ENCODE measurements around the gene CUBN. TPM values are rescaled to one million over a fixed set of nuclear protein-coding genes. Genes with fewer than 3 reads are reported as not detected.

Gene CUBN
- total and polyA plus RNA-seq, 9 of the 15 experiments (the other 6 are each of a cell fraction or from before 2014, with no cell fraction given): 0.04 to 0.33 (median 0.09) TPM

DNA sequence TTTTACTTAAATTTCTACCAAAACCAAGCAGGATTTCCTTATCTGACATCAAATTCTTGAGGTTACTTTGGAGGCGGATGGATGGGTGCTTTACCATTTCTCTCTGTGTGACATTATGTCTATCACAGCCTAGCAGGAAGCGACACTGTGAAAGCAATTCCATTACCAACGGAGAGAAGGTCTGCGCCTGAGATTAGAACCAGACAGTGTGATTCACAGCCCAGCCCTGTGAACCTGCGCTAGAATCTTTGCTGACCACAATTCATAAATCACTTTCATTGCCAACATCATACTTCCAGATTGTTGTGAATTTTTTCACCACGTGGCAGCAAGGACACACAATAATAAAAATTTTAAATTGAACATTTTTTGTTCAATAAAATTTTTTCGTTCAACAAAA is 126.5 kb downstream of the CUBN start (continued):
- TF ChIP-seq MEF2A (IDR thresholded peaks at IDR 0.05; ENCODE audit: control insufficient read depth, low read depth, low read length) (peak; percentile 25; the same call in 1 of the 2 replicates), ETV1 (tag; conservative IDR thresholded peaks at IDR 0.05; ENCODE audit: low read depth) (peak; percentile 95), PCBP1 (IDR thresholded peaks at IDR 0.05; ENCODE audit: low read depth, low read length, poor library complexity, severe bottlenecking) (no peak), PTRF (tag; IDR thresholded peaks at IDR 0.05) (no peak), ZNF12 (CRISPR knock-in tag; IDR thresholded peaks at IDR 0.05) (no peak), HDAC2 (IDR thresholded peaks at IDR 0.05) (peak; percentile 99), ZNF224 (CRISPR knock-in tag; IDR thresholded peaks at IDR 0.05) (no peak), SAFB (IDR thresholded peaks at IDR 0.05; ENCODE audit: borderline replicate concordance, low read depth, low read length) (no peak), RBM34 (IDR thresholded peaks at IDR 0.05; ENCODE audit: borderline replicate concordance, insufficient read depth, low read length) (no peak), RFX1 (IDR thresholded peaks at IDR 0.05) (no peak), SMAD4 (CRISPR knock-in tag; conservative IDR thresholded peaks at IDR 0.05) (peak; percentile 96), ZNF174 (CRISPR knock-in tag; IDR thresholded peaks at IDR 0.05) (no peak), PHF8 (IDR thresholded peaks at IDR 0.05; ENCODE audit: borderline replicate concordance, low read length) (no peak), ZNF57 (CRISPR knock-in tag; IDR thresholded peaks at IDR 0.05) (no peak), CREM (IDR thresholded peaks at IDR 0.05; ENCODE audit: low read depth) (peak; percentile 82), ZNF175 (CRISPR knock-in tag; IDR thresholded peaks at IDR 0.05; ENCODE audit: low read depth) (no peak), HDAC1 (IDR thresholded peaks at IDR 0.05) (peak; percentile 82 to 99; a peak in 3 of 4 replicates), JUND (IDR thresholded peaks at IDR 0.05; ENCODE audit: borderline replicate concordance, low read depth, low read length) (peak; percentile 88), JUND (tag; IDR thresholded peaks at IDR 0.05; ENCODE audit: borderline replicate concordance, low read depth, low read length) (peak; percentile 85; the same call in 1 of the 3 replicates), KAT7 (CRISPR knock-in tag; IDR thresholded peaks at IDR 0.05; ENCODE audit: borderline replicate concordance) (no peak), ZBED1 (IDR thresholded peaks at IDR 0.05) (peak; percentile 90; the same call in 1 of the 2 replicates), PHF20 (IDR thresholded peaks at IDR 0.05; ENCODE audit: partially characterized antibody) (no peak), MEF2D (tag; conservative IDR thresholded peaks at IDR 0.05; ENCODE audit: low read depth) (no peak)
- TF ChIP-seq, protein P1, sequence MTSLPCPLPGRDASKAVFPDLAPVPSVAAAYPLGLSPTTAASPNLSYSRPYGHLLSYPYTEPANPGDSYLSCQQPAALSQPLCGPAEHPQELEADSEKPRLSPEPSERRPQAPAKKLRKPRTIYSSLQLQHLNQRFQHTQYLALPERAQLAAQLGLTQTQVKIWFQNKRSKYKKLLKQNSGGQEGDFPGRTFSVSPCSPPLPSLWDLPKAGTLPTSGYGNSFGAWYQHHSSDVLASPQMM (CRISPR knock-in tag; IDR thresholded peaks at IDR 0.05): no peak
- TF ChIP-seq, protein P2, sequence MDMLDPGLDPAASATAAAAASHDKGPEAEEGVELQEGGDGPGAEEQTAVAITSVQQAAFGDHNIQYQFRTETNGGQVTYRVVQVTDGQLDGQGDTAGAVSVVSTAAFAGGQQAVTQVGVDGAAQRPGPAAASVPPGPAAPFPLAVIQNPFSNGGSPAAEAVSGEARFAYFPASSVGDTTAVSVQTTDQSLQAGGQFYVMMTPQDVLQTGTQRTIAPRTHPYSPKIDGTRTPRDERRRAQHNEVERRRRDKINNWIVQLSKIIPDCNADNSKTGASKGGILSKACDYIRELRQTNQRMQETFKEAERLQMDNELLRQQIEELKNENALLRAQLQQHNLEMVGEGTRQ (CRISPR knock-in tag; IDR thresholded peaks at IDR 0.05): no peak
- TF ChIP-seq, protein P3, sequence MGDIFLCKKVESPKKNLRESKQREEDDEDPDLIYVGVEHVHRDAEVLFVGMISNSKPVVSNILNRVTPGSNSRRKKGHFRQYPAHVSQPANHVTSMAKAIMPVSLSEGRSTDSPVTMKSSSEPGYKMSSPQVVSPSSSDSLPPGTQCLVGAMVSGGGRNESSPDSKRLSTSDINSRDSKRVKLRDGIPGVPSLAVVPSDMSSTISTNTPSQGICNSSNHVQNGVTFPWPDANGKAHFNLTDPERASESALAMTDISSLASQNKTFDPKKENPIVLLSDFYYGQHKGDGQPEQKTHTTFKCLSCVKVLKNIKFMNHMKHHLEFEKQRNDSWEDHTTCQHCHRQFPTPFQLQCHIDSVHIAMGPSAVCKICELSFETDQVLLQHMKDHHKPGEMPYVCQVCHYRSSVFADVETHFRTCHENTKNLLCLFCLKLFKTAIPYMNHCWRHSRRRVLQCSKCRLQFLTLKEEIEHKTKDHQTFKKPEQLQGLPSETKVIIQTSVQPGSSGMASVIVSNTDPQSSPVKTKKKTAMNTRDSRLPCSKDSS (IDR thresholded peaks at IDR 0.05; ENCODE audit: low read depth, partially characterized antibody): no peak

All from K562 (cell line).